Measurements from ENCODE around the gene BIRC7.

Gene BIRC7

DNA sequence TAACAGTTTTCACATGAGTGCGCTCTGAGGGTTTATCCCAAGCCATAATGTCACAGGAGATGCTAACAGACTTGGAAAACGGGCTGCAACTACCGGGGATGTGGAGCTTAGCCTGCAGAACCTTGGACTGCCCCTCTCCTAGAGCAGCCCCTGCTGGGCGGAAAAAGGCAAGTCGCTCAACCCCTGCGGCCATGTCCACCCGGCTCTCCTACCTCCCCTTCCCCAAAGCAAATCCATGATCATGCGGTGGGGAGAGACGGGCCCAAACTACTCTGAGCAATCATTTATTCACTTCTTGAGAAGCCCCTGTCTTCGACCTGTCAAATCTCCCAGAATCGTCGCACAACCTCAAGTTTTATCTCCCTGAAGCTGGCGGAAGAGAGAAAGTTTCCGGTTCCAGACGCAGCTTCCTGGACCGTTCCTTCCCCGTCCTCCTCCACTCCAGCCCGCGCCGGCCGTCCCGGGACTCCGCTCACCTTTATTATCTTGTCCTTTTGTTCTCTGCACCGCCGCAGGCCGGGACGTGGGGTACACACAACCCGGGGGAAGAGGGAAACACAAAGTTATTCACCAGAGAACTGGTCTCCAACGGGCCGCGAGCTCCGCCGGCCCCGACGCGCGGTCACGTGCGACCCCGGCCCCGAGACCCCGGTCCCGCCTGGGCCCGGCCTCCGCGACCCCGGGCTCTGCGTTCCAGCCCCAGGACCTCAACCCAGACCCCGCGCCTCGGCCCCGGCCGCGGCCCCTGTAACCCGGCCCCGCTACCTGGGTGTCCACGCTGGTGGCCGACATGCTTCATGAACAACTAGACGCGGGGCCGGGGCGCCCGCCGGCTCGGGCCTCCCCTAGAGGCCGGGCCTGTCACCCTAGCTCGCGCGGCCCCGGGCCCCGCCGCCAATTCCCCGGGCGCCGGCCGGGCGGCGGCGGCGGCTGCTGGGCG lies 20.3 kb upstream of the BIRC7 start:
- Histone ChIP-seq H3K27me3 (replicated peaks) (no peaks in the 10 kb centered on the region), H3K4me3 (ENCODE audit: low read depth, low read length) (peak overlapping the region; percentile 75), H3K27ac (peak overlapping the region; percentile 56), H3K36me3 (replicated peaks) (peaks cover 31% of the 10 kb centered on the region)
- in situ Hi-C loops (cut with HindIII; ENCODE audit: low pct_ligation_motif_present, low sequenced_read_pairs), result no loop called here
- DNase-seq, result peak; percentile 33
- TF ChIP-seq, protein P1, sequence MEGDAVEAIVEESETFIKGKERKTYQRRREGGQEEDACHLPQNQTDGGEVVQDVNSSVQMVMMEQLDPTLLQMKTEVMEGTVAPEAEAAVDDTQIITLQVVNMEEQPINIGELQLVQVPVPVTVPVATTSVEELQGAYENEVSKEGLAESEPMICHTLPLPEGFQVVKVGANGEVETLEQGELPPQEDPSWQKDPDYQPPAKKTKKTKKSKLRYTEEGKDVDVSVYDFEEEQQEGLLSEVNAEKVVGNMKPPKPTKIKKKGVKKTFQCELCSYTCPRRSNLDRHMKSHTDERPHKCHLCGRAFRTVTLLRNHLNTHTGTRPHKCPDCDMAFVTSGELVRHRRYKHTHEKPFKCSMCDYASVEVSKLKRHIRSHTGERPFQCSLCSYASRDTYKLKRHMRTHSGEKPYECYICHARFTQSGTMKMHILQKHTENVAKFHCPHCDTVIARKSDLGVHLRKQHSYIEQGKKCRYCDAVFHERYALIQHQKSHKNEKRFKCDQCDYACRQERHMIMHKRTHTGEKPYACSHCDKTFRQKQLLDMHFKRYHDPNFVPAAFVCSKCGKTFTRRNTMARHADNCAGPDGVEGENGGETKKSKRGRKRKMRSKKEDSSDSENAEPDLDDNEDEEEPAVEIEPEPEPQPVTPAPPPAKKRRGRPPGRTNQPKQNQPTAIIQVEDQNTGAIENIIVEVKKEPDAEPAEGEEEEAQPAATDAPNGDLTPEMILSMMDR (IDR thresholded peaks at IDR 0.05; ENCODE audit: low read depth, low read length, missing control alignments), result peak; percentile 81

DNA sequence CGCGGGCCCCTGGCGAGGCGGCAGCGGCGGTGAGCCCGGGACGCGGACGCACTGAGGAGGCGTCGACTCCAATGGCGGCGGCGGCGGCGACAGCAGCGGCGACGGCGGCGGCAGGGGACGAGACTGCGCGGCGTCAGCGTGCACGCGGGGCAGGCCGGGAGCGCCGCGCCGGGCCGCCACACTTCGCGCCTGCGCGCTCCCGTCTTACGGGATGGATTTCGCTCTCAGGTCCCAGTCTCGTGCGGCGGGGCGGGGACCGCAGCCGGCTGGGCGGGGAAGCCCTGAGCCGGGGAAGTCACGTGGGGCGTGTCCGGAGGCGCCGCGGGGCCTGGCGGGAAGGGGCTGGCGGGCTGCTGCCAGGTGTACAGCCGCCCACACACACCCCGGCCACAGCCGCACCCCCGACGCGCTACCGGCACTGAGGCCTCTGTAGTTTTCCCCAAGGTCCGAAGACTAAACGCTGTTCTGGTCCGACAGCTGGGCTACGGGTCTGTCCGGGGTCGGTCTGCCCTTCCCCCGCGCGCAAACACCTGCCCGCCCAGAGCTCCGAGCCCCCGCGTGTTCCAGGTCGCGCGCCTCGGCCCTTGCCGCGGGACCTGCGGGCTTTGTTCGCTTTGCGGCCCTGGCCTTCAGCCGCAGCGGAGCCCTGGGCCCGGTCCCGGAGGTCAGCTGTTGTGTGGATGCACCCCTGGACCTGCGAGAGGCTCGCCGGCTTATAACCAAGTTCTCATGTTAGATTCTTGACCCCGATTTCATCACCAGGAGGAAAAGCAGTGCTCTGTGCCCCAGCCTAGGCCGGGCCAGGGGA lies 19.5 kb upstream of the BIRC7 start, which contains the start of gene YTHDF1:
Gene YTHDF1, minus strand, starts transcription at position 91 of the 808 bp plus-strand sequence. CDS start 239 bp downstream, outside the sequence.
- Histone ChIP-seq H3K4me3 (ENCODE audit: low read depth, low read length) (peak within 1 kb of the TSS; percentile 75), H3K36me3 (replicated peaks) (peaks cover 22% of the 10 kb centered on the region), H3K27ac (peak within 1 kb of the TSS; percentile 56), H3K27me3 (replicated peaks) (peaks cover 3% of the 10 kb centered on the region)
- DNase-seq, result peak; percentile 85
- TF ChIP-seq, protein P1 (IDR thresholded peaks at IDR 0.05; ENCODE audit: low read depth, low read length, missing control alignments), result no peak
- in situ Hi-C loops (cut with HindIII; ENCODE audit: low pct_ligation_motif_present, low sequenced_read_pairs), result no loop called here

- H3K4me3 ChIP-seq (ENCODE audit: low read depth, low read length), result peak overlapping the region; percentile 75
- H3K27ac ChIP-seq, result no peak overlapping the region
- in situ Hi-C loops (cut with HindIII; ENCODE audit: low pct_ligation_motif_present, low sequenced_read_pairs), result no loop called here
- peaks cover 3% of the 10 kb centered on the region for H3K27me3 ChIP-seq (replicated peaks)
- DNase-seq, result no peak
- peaks cover 21% of the 10 kb centered on the region for H3K36me3 ChIP-seq (replicated peaks)
- TF ChIP-seq, protein P1 (IDR thresholded peaks at IDR 0.05; ENCODE audit: low read depth, low read length, missing control alignments), result no peak
Measured at GRCh38 chr20:63216849-63217471, 18.7 kb upstream of the BIRC7 start.

GRCh38 chr20:63217706-63218105 lies 18.0 kb upstream of the BIRC7 start:
- peaks cover 3% of the 10 kb centered on the region for H3K27me3 ChIP-seq (replicated peaks)
- TF ChIP-seq, protein P1 (IDR thresholded peaks at IDR 0.05; ENCODE audit: low read depth, low read length, missing control alignments), result no peak
- in situ Hi-C loops (cut with HindIII; ENCODE audit: low pct_ligation_motif_present, low sequenced_read_pairs), result no loop called here
- no peak overlapping the region for H3K27ac ChIP-seq
- H3K4me3 ChIP-seq (ENCODE audit: low read depth, low read length), result no peak overlapping the region
- DNase-seq, result no peak
- peaks cover 15% of the 10 kb centered on the region for H3K36me3 ChIP-seq (replicated peaks)

DNA sequence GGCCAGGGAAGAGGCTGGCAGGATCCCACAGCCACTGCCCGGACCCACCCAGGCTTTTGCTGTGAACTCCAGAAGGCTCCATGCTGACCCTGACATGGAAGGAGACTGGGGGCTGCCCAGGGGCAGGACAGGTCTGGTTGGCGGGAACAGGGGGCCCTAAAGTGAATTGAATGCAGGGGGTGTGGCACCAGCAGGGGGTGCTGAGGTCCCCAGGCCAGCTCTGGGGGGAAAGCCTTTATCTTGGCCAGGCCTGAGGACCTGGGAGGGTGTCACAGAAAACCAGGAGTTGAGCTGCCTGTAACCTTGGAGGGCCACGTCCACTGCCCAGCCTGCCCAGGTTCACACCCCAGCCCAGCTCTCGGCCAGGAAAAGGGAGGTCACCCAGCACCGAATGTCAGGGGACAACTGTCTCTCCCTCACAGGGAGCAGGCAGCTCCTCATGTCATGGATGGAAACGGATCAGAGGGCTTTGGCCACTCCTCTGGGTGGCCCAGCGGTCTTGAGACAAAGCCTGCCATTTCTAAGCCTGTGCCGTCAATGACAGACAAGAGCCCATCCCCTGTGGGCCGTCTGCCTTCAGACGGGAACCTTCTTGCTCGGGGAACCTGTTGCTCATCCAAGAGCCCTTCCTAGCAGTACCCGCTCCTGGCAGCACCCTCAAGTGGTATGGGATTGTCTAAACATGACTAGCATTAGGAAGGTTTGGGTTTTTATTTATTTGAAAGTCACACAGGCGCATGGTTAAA lies 16.8 kb upstream of the BIRC7 start:
- no peak overlapping the region for H3K4me3 ChIP-seq (ENCODE audit: low read depth, low read length)
- peaks cover 3% of the 10 kb centered on the region for H3K27me3 ChIP-seq (replicated peaks)
- in situ Hi-C loops (cut with HindIII; ENCODE audit: low pct_ligation_motif_present, low sequenced_read_pairs), result no loop called here
- no peak overlapping the region for H3K27ac ChIP-seq
- TF ChIP-seq, protein P1 (IDR thresholded peaks at IDR 0.05; ENCODE audit: low read depth, low read length, missing control alignments), result peak; percentile 11
- no peak for DNase-seq
- H3K36me3 ChIP-seq (replicated peaks), result peaks cover 4% of the 10 kb centered on the region
